Fibroblast of lung (primary cell): ENCODE data around the gene EPB41. TPM values are rescaled to one million over a fixed set of nuclear protein-coding genes. Genes with fewer than 3 reads are reported as not detected.

Experiments
- DNase-seq, 2 donors: peaks; one replicate each; pipeline versions ENCODE4 v3.0.0 to v3.0.0-alpha.2; 2010; ENCODE audit warnings: low read depth in 2 of 2
- H2AFZ ChIP-seq: 2 replicates; pipeline ENCODE4 v1.5.1; 2012; ENCODE audit warnings: low read length, control low read depth, inconsistent platforms
- H3K27ac ChIP-seq: 2 replicates; pipeline ENCODE4 v1.5.1; 2011; ENCODE audit warnings: low read length, control low read depth; ENCODE audit not compliant: insufficient read depth
- H3K27me3 ChIP-seq: 2 replicates; pipeline ENCODE4 v1.5.1; 2011; ENCODE audit warnings: mild to moderate bottlenecking, low read length; ENCODE audit not compliant: control insufficient read depth, insufficient read depth
- H3K36me3 ChIP-seq: 2 replicates; pipeline ENCODE4 v1.5.1; 2011; ENCODE audit warnings: low read length; ENCODE audit not compliant: control insufficient read depth, insufficient read depth
- H3K4me1 ChIP-seq: 2 replicates; pipeline ENCODE4 v1.5.1; 2011; ENCODE audit warnings: low read length; ENCODE audit not compliant: control insufficient read depth, insufficient read depth; ENCODE audit errors: extremely low read depth
- H3K4me2 ChIP-seq: 2 replicates; pipeline ENCODE4 v1.5.1; 2011; ENCODE audit warnings: low read length, control low read depth; ENCODE audit not compliant: insufficient read depth; ENCODE audit errors: extremely low read depth
- H3K4me3 ChIP-seq, 4 experiments: fragments of 200-600 bp in 1 of 4; sonication (generic) in 1 of 4; replicated peaks in 1 of 4; 2 replicates each; pipeline ENCODE4 v1.5.1; 2011 to 2016; ENCODE audit warnings: low read length in 4 of 4, low read depth in 3 of 4, mild to moderate bottlenecking in 3 of 4, control low read depth in 2 of 4, inconsistent platforms in 1 of 4, mixed read lengths in 1 of 4; ENCODE audit not compliant: insufficient read depth in 1 of 4; ENCODE audit errors: control extremely low read depth in 1 of 4
- H3K79me2 ChIP-seq: 2 replicates; pipeline ENCODE4 v1.5.1; 2012; ENCODE audit warnings: mild to moderate bottlenecking, low read length, inconsistent platforms; ENCODE audit not compliant: control insufficient read depth, insufficient read depth
- H3K9ac ChIP-seq: 2 replicates; pipeline ENCODE4 v1.5.1; 2011; ENCODE audit warnings: mild to moderate bottlenecking, low read length, control low read depth; ENCODE audit not compliant: insufficient read depth
- H3K9me3 ChIP-seq: 2 replicates; pipeline ENCODE4 v1.5.1; 2012; ENCODE audit warnings: low read depth, low read length; ENCODE audit not compliant: control insufficient read depth, insufficient read depth
- H4K20me1 ChIP-seq: 2 replicates; pipeline ENCODE4 v1.5.1; 2011; ENCODE audit warnings: low read length; ENCODE audit not compliant: control insufficient read depth, insufficient read depth; ENCODE audit errors: extremely low read depth
- CTCF ChIP-seq, 2 donors: IDR thresholded peaks in 1 of 2; conservative IDR thresholded peaks in 1 of 2; 1 replicate in 1 of 2; 2 replicates in 1 of 2; pipeline ENCODE4 v1.5.1; 2011 to 2012; ENCODE audit warnings: low read length in 2 of 2, control low read depth in 1 of 2, inconsistent platforms in 1 of 2, low read depth in 1 of 2, mild to moderate bottlenecking in 1 of 2
- EZH2 ChIP-seq: IDR thresholded peaks from 2 replicates; pipeline ENCODE4 v1.5.1; 2012; ENCODE audit warnings: low read length, control low read depth, mild to moderate bottlenecking; ENCODE audit errors: missing control alignments
- polyA plus RNA-seq, 2 donors: library from polyadenylated mRNA; depleted of rRNA in 1 of 2; stranded (reverse) in 1 of 2; unstranded in 1 of 2; fragments of >200 nt; gene quantifications; 2 replicates each; pipeline ENCODE4 v1.2.1, GENCODE V29; 2011 to 2012; ENCODE audit warnings: missing spikeins in 1 of 2
- total RNA-seq: library from RNA; depleted of rRNA; stranded (reverse); fragments of >200 nt; gene quantifications from 2 replicates; pipeline ENCODE4 v1.2.1, GENCODE V29; 2014

EPB41 gene
- total and polyA plus RNA-seq, 2 donors (not counting 1 experiment from before 2014, with no cell fraction given), result 7.4 to 38.0 TPM

DNA sequence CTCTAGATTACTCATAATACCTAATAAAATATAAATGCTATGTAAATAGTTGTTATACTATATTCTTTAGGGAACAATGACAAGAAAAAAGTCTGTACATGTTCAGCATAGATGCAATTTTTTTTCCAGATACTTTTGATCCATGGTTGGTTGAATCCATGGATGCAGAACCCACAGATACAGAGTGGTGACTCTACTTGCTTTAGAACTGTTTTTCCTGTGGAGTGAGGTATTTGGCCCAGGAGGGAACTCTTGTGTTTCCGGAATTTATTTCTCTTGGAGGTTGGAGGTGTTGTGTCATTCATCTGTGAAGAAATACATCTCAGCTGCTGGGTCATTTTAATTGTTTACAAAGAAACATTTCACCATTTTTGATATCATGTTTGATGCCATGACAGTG is 180.6 kb downstream of the EPB41 start:
- DNase-seq, result no peak
- TF ChIP-seq EZH2 (no peak), CTCF (conservative IDR thresholded peaks at IDR 0.05 in 1 of 2, IDR thresholded peaks at IDR 0.05 in 1 of 2; ENCODE audit: low read depth in 1 of 2, low read length in 2 of 2) (no peak)
- H2AFZ ChIP-seq, result no peak overlapping the region
- no peaks in the 10 kb centered on the region for H3K36me3 ChIP-seq
- no peak overlapping the region for H3K4me2 ChIP-seq
- no peaks in the 10 kb centered on the region for H3K4me1 ChIP-seq
- H3K27ac ChIP-seq, result no peak overlapping the region
- no peaks in the 10 kb centered on the region for H4K20me1 ChIP-seq
- H3K9ac ChIP-seq, result no peak overlapping the region
- no peaks in the 10 kb centered on the region for H3K9me3 ChIP-seq
- H3K4me3 ChIP-seq, result no peak overlapping the region
- H3K79me2 ChIP-seq, result no peaks in the 10 kb centered on the region
- no peaks in the 10 kb centered on the region for H3K27me3 ChIP-seq

- no peak overlapping the region for H3K4me2 ChIP-seq
- no peaks in the 10 kb centered on the region for H3K9me3 ChIP-seq
- no peaks in the 10 kb centered on the region for H3K79me2 ChIP-seq
- no peaks in the 10 kb centered on the region for H4K20me1 ChIP-seq
- H3K27me3 ChIP-seq, result no peaks in the 10 kb centered on the region
- DNase-seq, result no peak
- H3K4me1 ChIP-seq, result no peaks in the 10 kb centered on the region
- no peak overlapping the region for H2AFZ ChIP-seq
- no peak overlapping the region for H3K9ac ChIP-seq
- H3K27ac ChIP-seq, result no peak overlapping the region
- TF ChIP-seq CTCF (conservative IDR thresholded peaks at IDR 0.05 in 1 of 2, IDR thresholded peaks at IDR 0.05 in 1 of 2; ENCODE audit: low read depth in 1 of 2, low read length in 2 of 2) (no peak), EZH2 (no peak)
- H3K36me3 ChIP-seq, result no peaks in the 10 kb centered on the region
- no peak overlapping the region for H3K4me3 ChIP-seq
Observed at GRCh38 chr1:29096231-29096886, 182.0 kb downstream of the EPB41 start.

DNA sequence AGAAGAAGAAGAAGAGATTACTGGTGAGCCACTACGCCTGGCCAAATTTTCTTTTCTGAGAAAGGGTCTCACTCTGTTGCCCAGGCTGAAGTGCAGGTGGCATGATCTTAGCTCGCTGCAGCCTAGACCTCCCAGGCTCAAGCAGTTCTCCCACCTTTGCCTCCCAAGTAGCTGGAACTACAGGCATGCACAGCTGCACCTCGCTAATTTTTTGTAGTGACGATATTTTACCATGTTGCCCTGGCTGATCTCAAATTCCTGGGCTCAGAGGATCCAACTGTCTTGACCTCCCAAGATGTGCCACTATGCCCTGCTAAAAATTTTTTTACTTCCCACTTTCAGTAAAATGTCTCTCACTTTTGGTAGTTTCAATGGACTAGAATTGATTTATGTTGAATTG is 184.9 kb downstream of the EPB41 start:
- TF ChIP-seq EZH2 (no peak), CTCF (conservative IDR thresholded peaks at IDR 0.05 in 1 of 2, IDR thresholded peaks at IDR 0.05 in 1 of 2; ENCODE audit: low read depth in 1 of 2, low read length in 2 of 2) (no peak)
- Histone ChIP-seq H2AFZ (no peak overlapping the region), H3K79me2 (no peaks in the 10 kb centered on the region), H3K4me1 (no peaks in the 10 kb centered on the region), H3K27me3 (no peaks in the 10 kb centered on the region), H3K36me3 (no peaks in the 10 kb centered on the region), H4K20me1 (no peaks in the 10 kb centered on the region), H3K27ac (no peak overlapping the region), H3K9ac (no peak overlapping the region), H3K9me3 (no peaks in the 10 kb centered on the region), H3K4me3 (no peak overlapping the region), H3K4me2 (no peak overlapping the region)
- no peak for DNase-seq
